ENCODE data around the gene KIF16B. TPM values are rescaled to one million over a fixed set of nuclear protein-coding genes. Genes with fewer than 3 reads are reported as not detected.

KIF16B gene
- total and polyA plus RNA-seq, 7 donors = 18.9 to 49.7 (median 22.4) TPM

- no peak overlapping the region for H3K4me3 ChIP-seq
- DNase-seq = no peak
- no peaks in the 10 kb centered on the region for H3K36me3 ChIP-seq
- H3K27me3 ChIP-seq = no peaks in the 10 kb centered on the region
- H3K9me3 ChIP-seq = no peaks in the 10 kb centered on the region
- no peaks in the 10 kb centered on the region for H3K4me1 ChIP-seq
- no peak overlapping the region for H3K27ac ChIP-seq
- no peak for TF ChIP-seq EP300 (IDR thresholded peaks at IDR 0.05)
- TF ChIP-seq POLR2A (IDR thresholded peaks at IDR 0.05) = no peak
- no peak for TF ChIP-seq CTCF (IDR thresholded peaks at IDR 0.05)
- TF ChIP-seq POLR2AphosphoS5 (IDR thresholded peaks at IDR 0.05) = no peak
- intact Hi-C loops (cut with DNase I) = no loop called here
- WGBS, 2 donors = 96 to 97% methylated on average over 7 of the region's 7 CpGs
Measured at GRCh38 chr20:16346956-16347355, 226.3 kb downstream of the KIF16B start.

GRCh38 chr20:16337707-16338106 is 235.5 kb downstream of the KIF16B start:
- Histone ChIP-seq H3K4me1 (no peaks in the 10 kb centered on the region), H3K27me3 (no peaks in the 10 kb centered on the region), H3K4me3 (no peak overlapping the region), H3K27ac (no peak overlapping the region), H3K36me3 (peaks cover 0 to 46% (median 4%) of the 10 kb centered on the region in 4 donors), H3K9me3 (peaks cover 0 to 3% (median 0%) of the 10 kb centered on the region in 4 donors)
- no peak for TF ChIP-seq POLR2A (IDR thresholded peaks at IDR 0.05)
- no peak for TF ChIP-seq POLR2AphosphoS5 (IDR thresholded peaks at IDR 0.05)
- TF ChIP-seq CTCF (IDR thresholded peaks at IDR 0.05) = no peak
- TF ChIP-seq EP300 (IDR thresholded peaks at IDR 0.05) = no peak
- WGBS, 2 donors = 94 to 96% methylated on average over 1 of the region's 1 CpG
- no peak for DNase-seq
- intact Hi-C loops (cut with DNase I) = no loop called here

GRCh38 chr20:16327606-16328005 is 245.6 kb downstream of the KIF16B start:
- 95 to 97% methylated on average over 1 of the region's 1 CpG for WGBS, 2 donors
- H3K27ac ChIP-seq = no peak overlapping the region
- peaks cover 0 to 6% (median 2%) of the 10 kb centered on the region in 4 donors for H3K36me3 ChIP-seq
- H3K4me1 ChIP-seq = peaks cover 0 to 8% (median 0%) of the 10 kb centered on the region in 4 donors
- TF ChIP-seq EP300 (IDR thresholded peaks at IDR 0.05) = no peak
- TF ChIP-seq CTCF (IDR thresholded peaks at IDR 0.05) = no peak
- no peak for TF ChIP-seq POLR2AphosphoS5 (IDR thresholded peaks at IDR 0.05)
- TF ChIP-seq POLR2A (IDR thresholded peaks at IDR 0.05) = no peak
- no peak overlapping the region for H3K4me3 ChIP-seq
- intact Hi-C loops (cut with DNase I) = no loop called here
- H3K9me3 ChIP-seq = peaks cover 0 to 3% (median 0%) of the 10 kb centered on the region in 4 donors
- DNase-seq = no peak
- H3K27me3 ChIP-seq = no peaks in the 10 kb centered on the region

GRCh38 chr20:16321291-16321690 is 252.0 kb downstream of the KIF16B start:
- no peaks in the 10 kb centered on the region for H3K4me1 ChIP-seq
- H3K27me3 ChIP-seq = no peaks in the 10 kb centered on the region
- no peak overlapping the region for H3K4me3 ChIP-seq
- intact Hi-C loops (cut with DNase I) = no loop called here
- H3K36me3 ChIP-seq = no peaks in the 10 kb centered on the region
- no peak for DNase-seq
- H3K9me3 ChIP-seq = no peaks in the 10 kb centered on the region
- no peak overlapping the region for H3K27ac ChIP-seq
- WGBS, 2 donors = 84 to 91% methylated on average over 2 of the region's 2 CpGs
- TF ChIP-seq CTCF (IDR thresholded peaks at IDR 0.05) = no peak
- TF ChIP-seq EP300 (IDR thresholded peaks at IDR 0.05) = no peak
- TF ChIP-seq POLR2AphosphoS5 (IDR thresholded peaks at IDR 0.05) = no peak
- TF ChIP-seq POLR2A (IDR thresholded peaks at IDR 0.05) = no peak

Data from sigmoid colon (tissue), 7 donors.